Fibroblast of lung (primary cell): ENCODE results near the gene TFF2. TPM values are rescaled to one million over a fixed set of nuclear protein-coding genes. Genes with fewer than 3 reads are reported as not detected.

Source experiments
- DNase-seq, 2 donors: peaks; one replicate each; pipeline versions ENCODE4 v3.0.0 to v3.0.0-alpha.2; 2010; ENCODE audit warnings: low read depth in 2 of 2
- H2AFZ ChIP-seq: 2 replicates; pipeline ENCODE4 v1.5.1; 2012; ENCODE audit warnings: low read length, control low read depth, inconsistent platforms
- H3K27ac ChIP-seq: 2 replicates; pipeline ENCODE4 v1.5.1; 2011; ENCODE audit warnings: low read length, control low read depth; ENCODE audit not compliant: insufficient read depth
- H3K27me3 ChIP-seq: 2 replicates; pipeline ENCODE4 v1.5.1; 2011; ENCODE audit warnings: mild to moderate bottlenecking, low read length; ENCODE audit not compliant: control insufficient read depth, insufficient read depth
- H3K36me3 ChIP-seq: 2 replicates; pipeline ENCODE4 v1.5.1; 2011; ENCODE audit warnings: low read length; ENCODE audit not compliant: control insufficient read depth, insufficient read depth
- H3K4me1 ChIP-seq: 2 replicates; pipeline ENCODE4 v1.5.1; 2011; ENCODE audit warnings: low read length; ENCODE audit not compliant: control insufficient read depth, insufficient read depth; ENCODE audit errors: extremely low read depth
- H3K4me2 ChIP-seq: 2 replicates; pipeline ENCODE4 v1.5.1; 2011; ENCODE audit warnings: low read length, control low read depth; ENCODE audit not compliant: insufficient read depth; ENCODE audit errors: extremely low read depth
- H3K4me3 ChIP-seq, 4 experiments: fragments of 200-600 bp in 1 of 4; sonication (generic) in 1 of 4; replicated peaks in 1 of 4; 2 replicates each; pipeline ENCODE4 v1.5.1; 2011 to 2016; ENCODE audit warnings: low read length in 4 of 4, low read depth in 3 of 4, mild to moderate bottlenecking in 3 of 4, control low read depth in 2 of 4, inconsistent platforms in 1 of 4, mixed read lengths in 1 of 4; ENCODE audit not compliant: insufficient read depth in 1 of 4; ENCODE audit errors: control extremely low read depth in 1 of 4
- H3K79me2 ChIP-seq: 2 replicates; pipeline ENCODE4 v1.5.1; 2012; ENCODE audit warnings: mild to moderate bottlenecking, low read length, inconsistent platforms; ENCODE audit not compliant: control insufficient read depth, insufficient read depth
- H3K9ac ChIP-seq: 2 replicates; pipeline ENCODE4 v1.5.1; 2011; ENCODE audit warnings: mild to moderate bottlenecking, low read length, control low read depth; ENCODE audit not compliant: insufficient read depth
- H3K9me3 ChIP-seq: 2 replicates; pipeline ENCODE4 v1.5.1; 2012; ENCODE audit warnings: low read depth, low read length; ENCODE audit not compliant: control insufficient read depth, insufficient read depth
- H4K20me1 ChIP-seq: 2 replicates; pipeline ENCODE4 v1.5.1; 2011; ENCODE audit warnings: low read length; ENCODE audit not compliant: control insufficient read depth, insufficient read depth; ENCODE audit errors: extremely low read depth
- EZH2 ChIP-seq: IDR thresholded peaks from 2 replicates; pipeline ENCODE4 v1.5.1; 2012; ENCODE audit warnings: low read length, control low read depth, mild to moderate bottlenecking; ENCODE audit errors: missing control alignments
- polyA plus RNA-seq, 2 donors: library from polyadenylated mRNA; depleted of rRNA in 1 of 2; stranded (reverse) in 1 of 2; unstranded in 1 of 2; fragments of >200 nt; gene quantifications; 2 replicates each; pipeline ENCODE4 v1.2.1, GENCODE V29; 2011 to 2012; ENCODE audit warnings: missing spikeins in 1 of 2
- total RNA-seq: library from RNA; depleted of rRNA; stranded (reverse); fragments of >200 nt; gene quantifications from 2 replicates; pipeline ENCODE4 v1.2.1, GENCODE V29; 2014
- TF ChIP-seq, protein P1 (sequence below), 2 donors: IDR thresholded peaks in 1 of 2; conservative IDR thresholded peaks in 1 of 2; 1 replicate in 1 of 2; 2 replicates in 1 of 2; pipeline ENCODE4 v1.5.1; 2011 to 2012; ENCODE audit warnings: low read length in 2 of 2, control low read depth in 1 of 2, inconsistent platforms in 1 of 2, low read depth in 1 of 2, mild to moderate bottlenecking in 1 of 2

TFF2 gene
- total and polyA plus RNA-seq, 2 donors (not counting 1 experiment from before 2014, with no cell fraction given): not detected

DNA sequence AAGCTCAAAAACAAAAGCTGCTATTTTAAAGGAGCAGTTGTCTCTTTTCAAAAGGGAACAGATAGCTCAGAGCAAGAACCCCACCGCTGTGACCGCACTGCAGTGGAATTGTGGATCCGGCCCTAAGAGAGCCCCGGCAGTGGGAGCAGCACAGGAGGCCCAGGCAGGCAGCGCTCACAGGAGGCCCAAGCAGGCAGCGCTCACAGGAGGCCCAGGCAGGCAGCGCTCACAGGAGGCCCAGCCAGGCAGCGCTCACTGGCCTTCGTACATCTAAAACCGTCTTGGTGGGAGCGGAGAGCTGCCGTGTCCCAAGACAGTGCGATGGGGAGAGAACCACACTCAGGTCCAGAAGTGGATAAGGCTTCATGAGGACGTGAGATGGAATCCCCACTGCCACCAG is 39.6 kb downstream of the TFF2 start:
- Histone ChIP-seq H3K9ac (no peak overlapping the region), H4K20me1 (no peaks in the 10 kb centered on the region), H3K27ac (no peak overlapping the region), H2AFZ (no peak overlapping the region), H3K9me3 (no peaks in the 10 kb centered on the region), H3K36me3 (no peaks in the 10 kb centered on the region), H3K4me3 (no peak overlapping the region), H3K4me1 (no peaks in the 10 kb centered on the region), H3K27me3 (no peaks in the 10 kb centered on the region), H3K4me2 (no peak overlapping the region), H3K79me2 (no peaks in the 10 kb centered on the region)
- no peak for DNase-seq
- TF ChIP-seq, protein P1, sequence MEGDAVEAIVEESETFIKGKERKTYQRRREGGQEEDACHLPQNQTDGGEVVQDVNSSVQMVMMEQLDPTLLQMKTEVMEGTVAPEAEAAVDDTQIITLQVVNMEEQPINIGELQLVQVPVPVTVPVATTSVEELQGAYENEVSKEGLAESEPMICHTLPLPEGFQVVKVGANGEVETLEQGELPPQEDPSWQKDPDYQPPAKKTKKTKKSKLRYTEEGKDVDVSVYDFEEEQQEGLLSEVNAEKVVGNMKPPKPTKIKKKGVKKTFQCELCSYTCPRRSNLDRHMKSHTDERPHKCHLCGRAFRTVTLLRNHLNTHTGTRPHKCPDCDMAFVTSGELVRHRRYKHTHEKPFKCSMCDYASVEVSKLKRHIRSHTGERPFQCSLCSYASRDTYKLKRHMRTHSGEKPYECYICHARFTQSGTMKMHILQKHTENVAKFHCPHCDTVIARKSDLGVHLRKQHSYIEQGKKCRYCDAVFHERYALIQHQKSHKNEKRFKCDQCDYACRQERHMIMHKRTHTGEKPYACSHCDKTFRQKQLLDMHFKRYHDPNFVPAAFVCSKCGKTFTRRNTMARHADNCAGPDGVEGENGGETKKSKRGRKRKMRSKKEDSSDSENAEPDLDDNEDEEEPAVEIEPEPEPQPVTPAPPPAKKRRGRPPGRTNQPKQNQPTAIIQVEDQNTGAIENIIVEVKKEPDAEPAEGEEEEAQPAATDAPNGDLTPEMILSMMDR (conservative IDR thresholded peaks at IDR 0.05 in 1 of 2, IDR thresholded peaks at IDR 0.05 in 1 of 2; ENCODE audit: low read depth in 1 of 2, low read length in 2 of 2): no peak
- TF ChIP-seq EZH2: no peak

DNA sequence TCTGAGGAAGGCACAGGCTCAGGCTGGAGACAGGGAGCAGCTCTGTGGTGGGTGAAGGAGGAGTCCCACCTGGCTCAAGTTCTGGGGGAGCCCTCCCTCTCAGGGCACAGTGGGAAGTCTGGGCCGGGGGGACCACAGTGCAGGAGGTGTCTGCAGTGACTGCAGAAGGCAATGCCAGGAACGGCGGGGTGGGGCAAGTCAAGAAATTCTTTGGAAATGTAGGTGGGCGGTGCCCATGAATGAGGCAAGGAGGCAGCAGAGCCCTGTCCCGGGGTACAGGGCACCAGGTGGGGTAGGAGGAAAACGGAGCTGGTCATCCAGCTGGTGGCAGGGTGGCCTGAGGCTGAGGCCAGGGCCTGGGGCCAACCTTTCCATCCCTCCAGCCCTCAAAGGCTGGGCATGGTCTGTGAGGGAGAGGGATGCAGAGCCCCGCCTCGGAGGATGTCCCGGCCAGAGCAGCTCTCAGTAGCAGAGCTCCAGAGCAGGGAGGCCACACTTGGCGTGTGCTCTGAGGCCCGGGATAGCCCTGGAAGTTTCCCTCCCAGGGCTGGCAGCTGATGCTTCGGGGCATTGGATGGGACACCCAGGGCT is 40.3 kb downstream of the TFF2 start:
- Histone ChIP-seq H3K9ac (no peak overlapping the region), H4K20me1 (no peaks in the 10 kb centered on the region), H3K79me2 (no peaks in the 10 kb centered on the region), H3K9me3 (no peaks in the 10 kb centered on the region), H3K36me3 (no peaks in the 10 kb centered on the region), H3K27me3 (no peaks in the 10 kb centered on the region), H3K4me1 (no peaks in the 10 kb centered on the region), H2AFZ (no peak overlapping the region), H3K27ac (no peak overlapping the region), H3K4me3 (no peak overlapping the region), H3K4me2 (no peak overlapping the region)
- TF ChIP-seq, protein P1 (conservative IDR thresholded peaks at IDR 0.05 in 1 of 2, IDR thresholded peaks at IDR 0.05 in 1 of 2; ENCODE audit: low read depth in 1 of 2, low read length in 2 of 2): no peak
- TF ChIP-seq EZH2: no peak
- no peak for DNase-seq

DNA sequence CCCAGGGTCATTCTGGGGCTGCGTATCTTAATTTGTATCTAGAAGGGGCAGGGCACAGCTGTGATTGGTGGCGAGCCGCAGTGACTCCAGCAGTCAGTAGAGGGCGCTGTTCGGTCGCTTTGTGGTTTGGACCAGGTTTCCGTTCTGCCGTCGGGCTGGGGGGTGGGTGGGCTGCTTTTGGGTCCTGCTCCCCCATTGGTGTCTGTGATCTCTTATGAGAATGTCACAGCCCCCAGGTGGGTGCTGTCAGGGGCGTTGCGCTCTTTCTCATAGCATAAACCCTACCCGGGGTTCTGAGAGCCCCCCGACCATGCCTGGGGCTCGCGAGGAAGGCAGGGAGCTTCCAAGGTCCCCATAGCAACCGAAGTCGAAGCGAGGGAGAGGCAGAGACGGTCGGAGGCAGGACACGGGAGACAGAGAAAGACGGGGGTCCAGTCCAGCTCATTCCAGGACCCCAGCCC is 41.0 kb downstream of the TFF2 start:
- Histone ChIP-seq H3K4me1 (no peaks in the 10 kb centered on the region), H3K4me2 (no peak overlapping the region), H3K4me3 (no peak overlapping the region), H3K36me3 (no peaks in the 10 kb centered on the region), H3K27ac (no peak overlapping the region), H3K9ac (no peak overlapping the region), H3K79me2 (no peaks in the 10 kb centered on the region), H2AFZ (no peak overlapping the region), H4K20me1 (no peaks in the 10 kb centered on the region), H3K27me3 (no peaks in the 10 kb centered on the region), H3K9me3 (no peaks in the 10 kb centered on the region)
- peak in 1 of 2 donors; percentile 8 for DNase-seq
- no peak for TF ChIP-seq EZH2
- TF ChIP-seq, protein P1 (conservative IDR thresholded peaks at IDR 0.05 in 1 of 2, IDR thresholded peaks at IDR 0.05 in 1 of 2; ENCODE audit: low read depth in 1 of 2, low read length in 2 of 2): peak; percentile 36 to 74
